Type B pancreatic cell (in vitro differentiated cells): ENCODE data around the gene LRP6. TPM values are rescaled to one million over a fixed set of nuclear protein-coding genes. Genes with fewer than 3 reads are reported as not detected.

Experiments used
- DNase-seq: peaks from one replicate; pipeline ENCODE4 v3.0.0; 2021; ENCODE audit warnings: mixed read lengths; ENCODE audit not compliant: unreplicated experiment; ENCODE audit errors: extremely low spot score
- H3K27ac Mint-ChIP-seq: 2 replicates; pipeline ENCODE4 v1.8.0; 2021; ENCODE audit warnings: mild to moderate bottlenecking, mixed read lengths
- H3K27me3 Mint-ChIP-seq: 2 replicates; pipeline ENCODE4 v1.8.0; 2021; ENCODE audit warnings: mixed read lengths
- H3K36me3 Mint-ChIP-seq: 2 replicates; pipeline ENCODE4 v1.8.0; 2021; ENCODE audit warnings: mixed read lengths
- H3K4me1 Mint-ChIP-seq: one replicate; pipeline ENCODE4 v1.8.0; 2021; ENCODE audit warnings: mixed read lengths; ENCODE audit not compliant: unreplicated experiment
- H3K4me3 Mint-ChIP-seq: 2 replicates; pipeline ENCODE4 v1.8.0; 2021; ENCODE audit warnings: mild to moderate bottlenecking, mixed read lengths
- H3K9me3 Mint-ChIP-seq: 2 replicates; pipeline ENCODE4 v1.8.0; 2021; ENCODE audit warnings: mixed read lengths
- total RNA-seq: library from RNA; stranded (reverse); gene quantifications from 2 replicates; pipeline ENCODE4 v1.2.1, GENCODE V29; 2021; ENCODE audit warnings: low replicate concordance
- TF ChIP-seq, protein P1 (sequence below): fragments of 200-600 bp; sonication (generic); conservative IDR thresholded peaks from 2 replicates; pipeline ENCODE4 v1.5.0; 2021; ENCODE audit warnings: antibody characterized with exemption, mild to moderate bottlenecking

Gene LRP6
- total RNA-seq, 1 donor from 2014 or later = 57.7 TPM

DNA sequence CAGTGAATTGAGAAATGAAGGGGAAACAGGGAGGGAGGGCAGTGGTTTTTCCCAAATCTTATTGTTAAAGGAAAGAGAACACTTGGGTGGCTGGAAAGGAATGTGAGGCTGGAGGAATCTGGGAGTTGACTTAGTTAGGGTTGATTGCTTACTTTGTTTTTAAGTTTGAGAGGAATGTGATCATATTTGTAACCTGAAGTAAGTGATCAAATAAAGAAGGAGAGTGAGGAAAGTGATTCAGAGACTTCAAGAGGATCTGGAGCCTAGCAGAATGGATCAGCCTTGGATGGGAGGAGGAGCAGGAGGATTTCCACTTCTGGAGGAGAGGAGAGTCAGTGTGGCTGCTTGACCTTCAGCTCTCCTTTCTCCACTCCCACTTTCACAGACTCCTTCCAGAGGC, 6.0 kb upstream of the LRP6 start:
- H3K9me3 Mint-ChIP-seq = peaks cover 8% of the 10 kb centered on the region
- H3K36me3 Mint-ChIP-seq = peaks cover 6% of the 10 kb centered on the region
- H3K4me1 Mint-ChIP-seq = no peaks in the 10 kb centered on the region
- no peak for DNase-seq
- H3K27me3 Mint-ChIP-seq = no peaks in the 10 kb centered on the region
- H3K27ac Mint-ChIP-seq = peak overlapping the region; percentile 13
- H3K4me3 Mint-ChIP-seq = no peak overlapping the region
- TF ChIP-seq, protein P1, sequence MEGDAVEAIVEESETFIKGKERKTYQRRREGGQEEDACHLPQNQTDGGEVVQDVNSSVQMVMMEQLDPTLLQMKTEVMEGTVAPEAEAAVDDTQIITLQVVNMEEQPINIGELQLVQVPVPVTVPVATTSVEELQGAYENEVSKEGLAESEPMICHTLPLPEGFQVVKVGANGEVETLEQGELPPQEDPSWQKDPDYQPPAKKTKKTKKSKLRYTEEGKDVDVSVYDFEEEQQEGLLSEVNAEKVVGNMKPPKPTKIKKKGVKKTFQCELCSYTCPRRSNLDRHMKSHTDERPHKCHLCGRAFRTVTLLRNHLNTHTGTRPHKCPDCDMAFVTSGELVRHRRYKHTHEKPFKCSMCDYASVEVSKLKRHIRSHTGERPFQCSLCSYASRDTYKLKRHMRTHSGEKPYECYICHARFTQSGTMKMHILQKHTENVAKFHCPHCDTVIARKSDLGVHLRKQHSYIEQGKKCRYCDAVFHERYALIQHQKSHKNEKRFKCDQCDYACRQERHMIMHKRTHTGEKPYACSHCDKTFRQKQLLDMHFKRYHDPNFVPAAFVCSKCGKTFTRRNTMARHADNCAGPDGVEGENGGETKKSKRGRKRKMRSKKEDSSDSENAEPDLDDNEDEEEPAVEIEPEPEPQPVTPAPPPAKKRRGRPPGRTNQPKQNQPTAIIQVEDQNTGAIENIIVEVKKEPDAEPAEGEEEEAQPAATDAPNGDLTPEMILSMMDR = no peak

- Mint-ChIP-seq H3K27ac (no peak overlapping the region), H3K4me1 (peaks cover 3% of the 10 kb centered on the region), H3K9me3 (no peaks in the 10 kb centered on the region), H3K4me3 (no peak overlapping the region), H3K27me3 (no peaks in the 10 kb centered on the region), H3K36me3 (peaks cover 4% of the 10 kb centered on the region)
- DNase-seq = no peak
- TF ChIP-seq, protein P1 = no peak
Observed at GRCh38 chr12:12270226-12270625, 3.4 kb upstream of the LRP6 start.

- TF ChIP-seq, protein P1 = no peak
- H3K36me3 Mint-ChIP-seq = peaks cover 8% of the 10 kb centered on the region
- peak overlapping the region; percentile 99 for H3K27ac Mint-ChIP-seq
- no peak for DNase-seq
- H3K27me3 Mint-ChIP-seq = no peaks in the 10 kb centered on the region
- H3K9me3 Mint-ChIP-seq = no peaks in the 10 kb centered on the region
- H3K4me3 Mint-ChIP-seq = peak overlapping the region; percentile 92
- H3K4me1 Mint-ChIP-seq = peaks cover 16% of the 10 kb centered on the region
Observed at GRCh38 chr12:12267742-12268200, 927 bp upstream of the LRP6 start.

GRCh38 chr12:12266389-12266872, 413 bp downstream of the LRP6 start:
- H3K27me3 Mint-ChIP-seq = no peaks in the 10 kb centered on the region
- TF ChIP-seq, protein P1 = no peak
- peak overlapping the region; percentile 92 for H3K4me3 Mint-ChIP-seq
- H3K9me3 Mint-ChIP-seq = no peaks in the 10 kb centered on the region
- peak overlapping the region; percentile 99 for H3K27ac Mint-ChIP-seq
- no peak for DNase-seq
- peaks cover 17% of the 10 kb centered on the region for H3K36me3 Mint-ChIP-seq
- H3K4me1 Mint-ChIP-seq = peaks cover 16% of the 10 kb centered on the region

- no peak for DNase-seq
- H3K36me3 Mint-ChIP-seq = peaks cover 15% of the 10 kb centered on the region
- peak overlapping the region; percentile 99 for H3K27ac Mint-ChIP-seq
- no peaks in the 10 kb centered on the region for H3K27me3 Mint-ChIP-seq
- peak overlapping the region; percentile 92 for H3K4me3 Mint-ChIP-seq
- TF ChIP-seq, protein P1 = no peak
- H3K4me1 Mint-ChIP-seq = peaks cover 16% of the 10 kb centered on the region
- no peaks in the 10 kb centered on the region for H3K9me3 Mint-ChIP-seq
Observed at GRCh38 chr12:12265571-12266388, 1.1 kb downstream of the LRP6 start.
